Measurements from ENCODE around the gene HOXB2.

GRCh38 chr17:48556576-48557401 is 11.9 kb upstream of the HOXB2 start:
- TF ChIP-seq, protein P1, sequence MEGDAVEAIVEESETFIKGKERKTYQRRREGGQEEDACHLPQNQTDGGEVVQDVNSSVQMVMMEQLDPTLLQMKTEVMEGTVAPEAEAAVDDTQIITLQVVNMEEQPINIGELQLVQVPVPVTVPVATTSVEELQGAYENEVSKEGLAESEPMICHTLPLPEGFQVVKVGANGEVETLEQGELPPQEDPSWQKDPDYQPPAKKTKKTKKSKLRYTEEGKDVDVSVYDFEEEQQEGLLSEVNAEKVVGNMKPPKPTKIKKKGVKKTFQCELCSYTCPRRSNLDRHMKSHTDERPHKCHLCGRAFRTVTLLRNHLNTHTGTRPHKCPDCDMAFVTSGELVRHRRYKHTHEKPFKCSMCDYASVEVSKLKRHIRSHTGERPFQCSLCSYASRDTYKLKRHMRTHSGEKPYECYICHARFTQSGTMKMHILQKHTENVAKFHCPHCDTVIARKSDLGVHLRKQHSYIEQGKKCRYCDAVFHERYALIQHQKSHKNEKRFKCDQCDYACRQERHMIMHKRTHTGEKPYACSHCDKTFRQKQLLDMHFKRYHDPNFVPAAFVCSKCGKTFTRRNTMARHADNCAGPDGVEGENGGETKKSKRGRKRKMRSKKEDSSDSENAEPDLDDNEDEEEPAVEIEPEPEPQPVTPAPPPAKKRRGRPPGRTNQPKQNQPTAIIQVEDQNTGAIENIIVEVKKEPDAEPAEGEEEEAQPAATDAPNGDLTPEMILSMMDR (conservative IDR thresholded peaks at IDR 0.05; ENCODE audit: low read length) = no peak
- TF ChIP-seq EZH2phosphoT487 (IDR thresholded peaks at IDR 0.05; ENCODE audit: borderline replicate concordance) = no peak
